Activated CD4-positive, alpha-beta T cell treated with anti-CD3 and anti-CD28 coated beads, Interleukin-2, amount 50 U/mL, for 48 hours (primary cell): ENCODE data around the gene PDLIM7.
"Not testable (repeated sequence)": the region's sequence is repeated elsewhere in the genome, so short reads cannot be mapped to it uniquely, and the experiment has no call there.

Source experiments
- DNase-seq, 2 experiments: peaks; one replicate each; pipeline ENCODE4 v3.0.0-alpha.2; 2020

The PDLIM7 gene

GRCh38 chr5:177490311-177490991 lies 7.0 kb downstream of the PDLIM7 start:
- no peak for DNase-seq

- no peak for DNase-seq
Observed at GRCh38 chr5:177489119-177489716, 8.2 kb downstream of the PDLIM7 start.

GRCh38 chr5:177487975-177488374 lies 9.4 kb downstream of the PDLIM7 start:
- no peak for DNase-seq

GRCh38 chr5:177487144-177487543 lies 10.3 kb downstream of the PDLIM7 start:
- no peak for DNase-seq

- DNase-seq: no peak
Observed at GRCh38 chr5:177486256-177486655, 11.1 kb downstream of the PDLIM7 start.

- not testable (repeated sequence) for DNase-seq
Observed at GRCh38 chr5:177485753-177486152, 11.7 kb downstream of the PDLIM7 start.

- DNase-seq: no peak
Observed at GRCh38 chr5:177484902-177485549, 12.4 kb downstream of the PDLIM7 start.

GRCh38 chr5:177483994-177484901 lies 13.2 kb downstream of the PDLIM7 start:
- no peak for DNase-seq

GRCh38 chr5:177483042-177483441 lies 14.4 kb downstream of the PDLIM7 start:
- no peak for DNase-seq

- DNase-seq: no peak
Observed at GRCh38 chr5:177482359-177482795, 15.0 kb downstream of the PDLIM7 start.

- DNase-seq: no peak
Observed at GRCh38 chr5:177479774-177480173, 17.6 kb downstream of the PDLIM7 start.

GRCh38 chr5:177478711-177479646 lies 18.4 kb downstream of the PDLIM7 start:
- DNase-seq: no peak

- DNase-seq: no peak
Observed at GRCh38 chr5:177477701-177478477, 19.5 kb downstream of the PDLIM7 start.

- DNase-seq: no peak
Observed at GRCh38 chr5:177476531-177477233, 20.7 kb downstream of the PDLIM7 start.

GRCh38 chr5:177475563-177476427 lies 21.6 kb downstream of the PDLIM7 start:
- no peak for DNase-seq

GRCh38 chr5:177474846-177475562 lies 22.4 kb downstream of the PDLIM7 start:
- no peak for DNase-seq

GRCh38 chr5:177474002-177474476 lies 23.4 kb downstream of the PDLIM7 start:
- DNase-seq: no peak

- DNase-seq: no peak
Observed at GRCh38 chr5:177473443-177474001, 23.9 kb downstream of the PDLIM7 start, which contains the start of gene DBN1. Gene DBN1 (minus strand): TSS chr5:177473634. CDS start chr5:177473521, 113 bp downstream.
